Stimulated activated CD4-positive, alpha-beta T cell treated with anti-CD3 and anti-CD28 coated beads, Interleukin-15, amount 100 ng/mL, for 24 hours (primary cell): ENCODE measurements around the gene FBXL13.

Experiments
- DNase-seq: peaks from one replicate; pipeline ENCODE4 v3.0.0-alpha.2; 2020

The FBXL13 gene

GRCh38 chr7:102890292-102890970, 184.2 kb downstream of the FBXL13 start:
- no peak for DNase-seq

- no peak for DNase-seq
Observed at GRCh38 chr7:102889851-102890250, 184.7 kb downstream of the FBXL13 start.

- no peak for DNase-seq
Observed at GRCh38 chr7:102888561-102889233, 185.9 kb downstream of the FBXL13 start.

GRCh38 chr7:102883098-102883860, 191.3 kb downstream of the FBXL13 start:
- no peak for DNase-seq

GRCh38 chr7:102875700-102876295, 198.8 kb downstream of the FBXL13 start:
- peak; percentile 45 for DNase-seq

- DNase-seq: no peak
Observed at GRCh38 chr7:102874966-102875365, 199.6 kb downstream of the FBXL13 start.

- DNase-seq: peak; percentile 22
Observed at GRCh38 chr7:102874166-102874829, 200.3 kb downstream of the FBXL13 start.

GRCh38 chr7:102873470-102874165, 201.0 kb downstream of the FBXL13 start:
- DNase-seq: no peak

- DNase-seq: no peak
Observed at GRCh38 chr7:102872460-102872859, 202.1 kb downstream of the FBXL13 start.

- DNase-seq: no peak
Observed at GRCh38 chr7:102869195-102869594, 205.4 kb downstream of the FBXL13 start.

GRCh38 chr7:102866535-102867215, 207.9 kb downstream of the FBXL13 start:
- no peak for DNase-seq

- DNase-seq: no peak
Observed at GRCh38 chr7:102864958-102865357, 209.6 kb downstream of the FBXL13 start.

- no peak for DNase-seq
Observed at GRCh38 chr7:102860351-102860811, 214.2 kb downstream of the FBXL13 start.

- no peak for DNase-seq
Observed at GRCh38 chr7:102859799-102860125, 214.8 kb downstream of the FBXL13 start.

- DNase-seq: no peak
Observed at GRCh38 chr7:102859084-102859798, 215.4 kb downstream of the FBXL13 start.

GRCh38 chr7:102856036-102856435, 218.6 kb downstream of the FBXL13 start:
- no peak for DNase-seq

- DNase-seq: no peak
Observed at GRCh38 chr7:102849538-102849937, 225.1 kb downstream of the FBXL13 start.

- DNase-seq: no peak
Observed at GRCh38 chr7:102849079-102849478, 225.5 kb downstream of the FBXL13 start.

GRCh38 chr7:102845346-102845745, 229.2 kb downstream of the FBXL13 start:
- DNase-seq: no peak

- no peak for DNase-seq
Observed at GRCh38 chr7:102843850-102844249, 230.7 kb downstream of the FBXL13 start.

- DNase-seq: no peak
Observed at GRCh38 chr7:102842284-102842683, 232.3 kb downstream of the FBXL13 start.
